ENCODE results near the gene UBE2E2. TPM values are rescaled to one million over a fixed set of nuclear protein-coding genes. Genes with fewer than 3 reads are reported as not detected.
"Not testable (repeated sequence)": the region's sequence is repeated elsewhere in the genome, so short reads cannot be mapped to it uniquely, and the experiment has no call there.

The UBE2E2 gene
- total RNA-seq, 1 donor from 2014 or later = 45.1 TPM

GRCh38 chr3:23588547-23588946, 385.4 kb downstream of the UBE2E2 start:
- DNase-seq (ENCODE audit: low spot score) = no peak

- no peak for DNase-seq (ENCODE audit: low spot score)
Measured at GRCh38 chr3:23589602-23590001, 386.5 kb downstream of the UBE2E2 start.

- DNase-seq (ENCODE audit: low spot score) = no peak
Measured at GRCh38 chr3:23590424-23591273, 387.5 kb downstream of the UBE2E2 start.

- DNase-seq (ENCODE audit: low spot score) = no peak
Measured at GRCh38 chr3:23591374-23591773, 388.2 kb downstream of the UBE2E2 start.

GRCh38 chr3:23592961-23593931, 390.1 kb downstream of the UBE2E2 start:
- no peak for DNase-seq (ENCODE audit: low spot score)

- no peak for DNase-seq (ENCODE audit: low spot score)
Measured at GRCh38 chr3:23594066-23594465, 390.9 kb downstream of the UBE2E2 start.

GRCh38 chr3:23594894-23595670, 392.0 kb downstream of the UBE2E2 start:
- DNase-seq (ENCODE audit: low spot score) = no peak

- DNase-seq (ENCODE audit: low spot score) = no peak
Measured at GRCh38 chr3:23595851-23596250, 392.7 kb downstream of the UBE2E2 start.

- DNase-seq (ENCODE audit: low spot score) = no peak
Measured at GRCh38 chr3:23600167-23600871, 397.2 kb downstream of the UBE2E2 start.

GRCh38 chr3:23601091-23601822, 398.1 kb downstream of the UBE2E2 start:
- DNase-seq (ENCODE audit: low spot score) = no peak

- no peak for DNase-seq (ENCODE audit: low spot score)
Measured at GRCh38 chr3:23602971-23603370, 399.8 kb downstream of the UBE2E2 start.

GRCh38 chr3:23607184-23607847, 404.2 kb downstream of the UBE2E2 start:
- DNase-seq (ENCODE audit: low spot score) = no peak

GRCh38 chr3:23608650-23609049, 405.5 kb downstream of the UBE2E2 start:
- DNase-seq (ENCODE audit: low spot score) = no peak

GRCh38 chr3:23611737-23612295, 408.7 kb downstream of the UBE2E2 start:
- peak; percentile 42 for DNase-seq (ENCODE audit: low spot score)

- DNase-seq (ENCODE audit: low spot score) = no peak
Measured at GRCh38 chr3:23612296-23612891, 409.3 kb downstream of the UBE2E2 start.

- DNase-seq (ENCODE audit: low spot score) = no peak
Measured at GRCh38 chr3:23615068-23615467, 411.9 kb downstream of the UBE2E2 start.

- DNase-seq (ENCODE audit: low spot score) = not testable (repeated sequence)
Measured at GRCh38 chr3:23618475-23618874, 415.3 kb downstream of the UBE2E2 start.

GRCh38 chr3:23619705-23620637, 416.8 kb downstream of the UBE2E2 start:
- DNase-seq (ENCODE audit: low spot score) = no peak
